K562 (cell line): ENCODE measurements around the gene PNCK. TPM values are rescaled to one million over a fixed set of nuclear protein-coding genes. Genes with fewer than 3 reads are reported as not detected.
A peak's percentile ranks its signal among the peaks of the same experiment; 100 is the strongest.

ENCODE experiments used
- ATAC-seq: fragments of 200-7000 bp; cut with Tn5 transposase; 3 replicates; pipeline ENCODE4 v1.9.1; 2020; ENCODE audit warnings: moderate library complexity
- BruUV-seq: library from RNA; stranded (reverse); fragments of 400-500 nt; replicated peaks from 2 replicates; lab custom pipeline; 2021; lab: Mats Ljungman, UMichigan
- CTCF ChIA-PET: fragments of 300-600 bp; formaldehyde crosslinking; extraction: SDS; loops from one replicate; lab custom pipeline; 2021; ENCODE audit warnings: low intra/inter-chr PET ratio; lab: Yijun Ruan, JAX
- POLR2A ChIA-PET: fragments of 300-600, 350-650 bp; sonication (Branson Sonifier 250); formaldehyde crosslinking; extraction: SDS; loops from one replicate; lab custom pipeline; 2021; ENCODE audit warnings: antibody characterized with exemption, inconsistent platforms; lab: Yijun Ruan, JAX
- DNase-seq, 4 experiments: peaks; one replicate each; pipeline versions ENCODE4 v3.0.0 to v3.0.0-alpha.2; 2011 to 2018; ENCODE audit warnings: low spot score in 3 of 4, mixed read lengths in 3 of 4; ENCODE audit errors: extremely low read depth in 1 of 4
- FAIRE-seq: peaks from 2 replicates; lab custom pipeline; 2011; peaks lifted over from hg19 to GRCh38; lab: Jason Lieb, UNC
- H2AFZ ChIP-seq: 2 replicates; pipeline ENCODE4 v1.6.0; 2011; ENCODE audit warnings: low read depth, low read length, control low read depth, inconsistent platforms
- H3K27ac ChIP-seq: fragments of 200-600 bp; 3 replicates; pipeline ENCODE4 v1.8.0; 2011; ENCODE audit warnings: low read depth, mild to moderate bottlenecking, control low read depth, inconsistent platforms, low read length, moderate library complexity, mixed read lengths; ENCODE audit errors: extremely low read depth
- H3K27me3 ChIP-seq, 2 experiments: fragments of 300-600 bp in 1 of 2; 2 replicates in 1 of 2; 3 replicates in 1 of 2; pipeline versions ENCODE4 v1.6.0 to v1.8.0; 2011; ENCODE audit warnings: inconsistent platforms in 2 of 2, low read length in 2 of 2, mild to moderate bottlenecking in 1 of 2, mixed read lengths in 1 of 2, moderate library complexity in 1 of 2; ENCODE audit not compliant: control insufficient read depth in 2 of 2, insufficient read depth in 2 of 2
- H3K36me3 ChIP-seq: fragments of 300-600 bp; 3 replicates; pipeline ENCODE4 v1.8.0; 2011; ENCODE audit warnings: mild to moderate bottlenecking, low read length, inconsistent platforms; ENCODE audit not compliant: control insufficient read depth, insufficient read depth
- H3K4me1 ChIP-seq, 2 experiments: fragments of 200-600 bp in 1 of 2; replicated peaks in 1 of 2; 2 replicates in 1 of 2; 3 replicates in 1 of 2; pipeline versions ENCODE4 v1.5.1 to v1.8.0; 2011; ENCODE audit warnings: inconsistent platforms in 2 of 2, low read length in 2 of 2, mild to moderate bottlenecking in 1 of 2, mixed read lengths in 1 of 2, moderate library complexity in 1 of 2; ENCODE audit not compliant: control insufficient read depth in 2 of 2, insufficient read depth in 2 of 2
- H3K4me2 ChIP-seq: 2 replicates; pipeline ENCODE4 v1.6.1; 2011; ENCODE audit warnings: low read length, control low read depth, inconsistent platforms, mixed read lengths; ENCODE audit not compliant: insufficient read depth
- H3K4me3 ChIP-seq: fragments of 200-600 bp; sonication (generic), shearing (Covaris generic); 2 replicates; pipeline ENCODE4 v1.5.1; 2016; ENCODE audit warnings: control low read depth, inconsistent platforms
- H3K79me2 ChIP-seq: fragments of 200-600 bp; 3 replicates; pipeline ENCODE4 v1.8.0; 2011; ENCODE audit warnings: low read length, inconsistent platforms; ENCODE audit not compliant: control insufficient read depth, insufficient read depth
- H3K9ac ChIP-seq, 2 experiments: 2 replicates each; pipeline versions ENCODE4 v1.6.0 to v1.6.1; 2011; ENCODE audit warnings: low read depth in 2 of 2, low read length in 2 of 2, control low read depth in 1 of 2, inconsistent platforms in 1 of 2, mild to moderate bottlenecking in 1 of 2, mixed read lengths in 1 of 2; ENCODE audit not compliant: insufficient read depth in 1 of 2
- H3K9me1 ChIP-seq: one replicate; pipeline ENCODE4 v1.6.0; 2011; ENCODE audit warnings: inconsistent platforms, mild to moderate bottlenecking, low read length, moderate library complexity; ENCODE audit not compliant: control insufficient read depth, insufficient read depth
- H3K9me3 ChIP-seq: replicated peaks from 2 replicates; pipeline ENCODE4 v1.5.1; 2011; ENCODE audit warnings: low read depth, low read length, inconsistent platforms; ENCODE audit not compliant: control insufficient read depth, insufficient read depth
- H4K20me1 ChIP-seq: replicated peaks from 2 replicates; pipeline ENCODE4 v1.6.1; 2011; ENCODE audit warnings: low read length, inconsistent platforms, mixed read lengths; ENCODE audit not compliant: control insufficient read depth, insufficient read depth
- CTCFL ChIP-seq: IDR thresholded peaks from 2 replicates; pipeline ENCODE4 v1.6.1; 2011; ENCODE audit warnings: borderline replicate concordance, low read depth, mild to moderate bottlenecking, moderate library complexity, low read length; ENCODE audit not compliant: insufficient read depth, poor library complexity, severe bottlenecking
- CXXC5 ChIP-seq: fragments of 250-450 bp; sonication (Bioruptor Pico); IDR thresholded peaks from 2 replicates; pipeline ENCODE4 v1.8.0; 2022; ENCODE audit warnings: inconsistent platforms, mild to moderate bottlenecking, moderate library complexity
- EGR1 ChIP-seq: fragments of 450-650 bp; conservative IDR thresholded peaks from 2 replicates; pipeline ENCODE4 v1.6.1; 2017; ENCODE audit warnings: mild to moderate bottlenecking
- KAT7 ChIP-seq: sonication (generic); formaldehyde crosslinking; IDR thresholded peaks from 2 replicates; pipeline ENCODE4 v1.8.0; 2022; ENCODE audit warnings: missing genetic modification reagents, mild to moderate bottlenecking, borderline replicate concordance
- RB1 ChIP-seq: fragments of 450-650 bp; IDR thresholded peaks from 2 replicates; pipeline ENCODE4 v1.6.1; 2017; ENCODE audit warnings: low read depth, mild to moderate bottlenecking
- UBTF ChIP-seq, 2 experiments: IDR thresholded peaks; 2 replicates each; pipeline ENCODE4 v1.6.1; 2012; ENCODE audit warnings: improper control_type of control experiment in 2 of 2, low read depth in 2 of 2, low read length in 2 of 2, borderline replicate concordance in 1 of 2
- ZBTB7A ChIP-seq: IDR thresholded peaks from 2 replicates; pipeline ENCODE4 v1.6.1; 2011; ENCODE audit warnings: low read depth, mild to moderate bottlenecking, low read length, moderate library complexity, borderline replicate concordance; ENCODE audit not compliant: control insufficient read depth
- ZNF124 ChIP-seq: sonication (generic); formaldehyde crosslinking; IDR thresholded peaks from 2 replicates; pipeline ENCODE4 v1.8.1; 2022; ENCODE audit warnings: missing genetic modification reagents
- WGBS: fragments of 100-300 bp; shearing (Covaris generic); methylation state at CpG from one replicate; pipeline ENCODE4 v1.1.6; 2016; ENCODE audit warnings: low coverage, mixed read lengths; ENCODE audit not compliant: insufficient coverage; ENCODE audit errors: missing lambda C conversion rate; 5-methylcytosine and 5-hydroxymethylcytosine counted together
- in situ Hi-C: fragments of 300-500 bp; cut with MboI; formaldehyde crosslinking; loops from 4 replicates; pipeline ENCODE4 v1.15.0; 2018; ENCODE audit warnings: inconsistent platforms, mixed read lengths
- intact Hi-C: fragments of 100-400 bp; cut with micrococcal nuclease; formaldehyde crosslinking; loops from 2 replicates; pipeline ENCODE4 v1.14.2; 2022
- polyA plus RNA-seq, 8 experiments: library from polyadenylated mRNA; depleted of rRNA in 4 of 8; stranded (reverse) in 5 of 8; unstranded in 3 of 8; fragments of >200 nt; fragmentation: Nextera tagmentation in 2 of 8; fragmentation: Illumina TruSeq in 1 of 8; extraction: Ambion mirVana in 2 of 8; extraction: Trizol in 1 of 8; gene quantifications; 2 replicates each; pipeline versions ENCODE4 v1.2.1 to v1.2.3, GENCODE V29; 2011 to 2014; ENCODE audit warnings: inconsistent platforms in 1 of 8, missing spikeins in 1 of 8
- total RNA-seq, 7 experiments: library from RNA; depleted of rRNA in 6 of 7; stranded (reverse); fragments of >200 nt in 6 of 7; fragmentation: Illumina TruSeq in 2 of 7; extraction: Trizol in 2 of 7; gene quantifications; 2 replicates each; pipeline versions ENCODE4 v1.2.1 to v1.2.3, GENCODE V29; 2011 to 2021; ENCODE audit warnings: low replicate concordance in 1 of 7
- TF ChIP-seq, protein P1 (sequence below), 2 experiments: IDR thresholded peaks; 2 replicates each; pipeline ENCODE4 v1.6.1; 2011; ENCODE audit warnings: borderline replicate concordance in 1 of 2, control low read depth in 1 of 2, low read depth in 1 of 2, low read length in 1 of 2, mild to moderate bottlenecking in 1 of 2, mixed read lengths in 1 of 2, moderate library complexity in 1 of 2; ENCODE audit not compliant: insufficient read depth in 1 of 2, insufficient read length in 1 of 2, poor library complexity in 1 of 2, severe bottlenecking in 1 of 2; ENCODE audit errors: extremely low read depth in 1 of 2
- TF ChIP-seq, protein P2 (sequence below): fragments of 200-800 bp; sonication (Bioruptor generic); IDR thresholded peaks from 2 replicates; pipeline ENCODE4 v1.6.1; 2017; ENCODE audit warnings: missing genetic modification characterization, missing compliant biosample characterization

The PNCK gene
- total and polyA plus RNA-seq, 9 of the 15 experiments (the other 6 are each of a cell fraction or from before 2014, with no cell fraction given), result 0.13 to 7.5 (median 1.2) TPM; not detected in 1

DNA sequence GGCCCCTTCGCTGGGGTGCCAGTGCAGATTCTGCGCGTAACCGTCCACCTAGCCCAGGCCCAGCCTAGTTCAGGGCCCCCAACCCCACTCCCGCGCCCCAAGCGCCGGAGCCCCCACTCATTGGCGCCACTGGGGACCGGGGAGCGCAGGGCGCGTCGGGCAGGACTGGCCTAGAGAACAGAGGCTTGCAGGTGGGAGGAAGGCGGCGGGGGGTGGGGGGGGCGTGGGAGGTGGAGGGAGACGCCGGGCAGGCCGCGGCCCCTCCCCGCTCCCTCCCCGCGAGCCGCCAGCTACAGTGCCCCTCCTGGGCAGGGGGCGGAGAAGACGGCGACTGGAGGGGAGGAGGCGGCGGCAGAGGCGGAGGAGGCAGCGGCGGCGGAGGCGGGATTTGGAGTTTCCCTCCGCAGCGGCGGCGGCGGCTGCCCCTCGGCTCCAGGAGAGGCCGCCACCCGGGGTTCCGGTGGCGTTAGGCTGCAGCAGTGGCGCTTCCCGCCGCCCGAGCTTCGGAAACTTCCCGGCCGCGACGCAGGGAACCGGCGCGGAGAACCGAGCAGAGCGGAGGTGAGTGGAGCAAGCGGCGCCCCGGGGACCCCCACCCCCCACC, 31.5 kb downstream of the PNCK start:
- H3K9ac ChIP-seq, result 0 out of 4 replicates have a peak overlapping the region, but pooled peaks of 1 of the 2 experiments have one; percentile 45
- H2AFZ ChIP-seq, result peak overlapping the region; percentile 24; the same call in 1 of the 2 replicates
- H3K4me2 ChIP-seq, result 0 out of 2 replicates have a peak overlapping the region, but pooled peaks have one; percentile 25
- ChIA-PET POLR2A (no interaction called here), CTCF (no interaction called here)
- H3K27me3 ChIP-seq, result peaks cover 0 to 17% of the 10 kb centered on the region in 2 experiments; a peak in 2 of 5 replicates
- H3K4me1 ChIP-seq, result peaks cover 7 to 78% of the 10 kb centered on the region in 2 experiments; a peak in 3 of 5 replicates
- in situ Hi-C loops (no loop called here), intact Hi-C loops (no loop called here)
- FAIRE-seq, result no peak
- no peaks in the 10 kb centered on the region for H3K79me2 ChIP-seq
- no peaks in the 10 kb centered on the region for H4K20me1 ChIP-seq
- BruUV-seq, result no TSS peak
- DNase-seq, result peak; percentile 49 to 78 (median 68)
- no peak overlapping the region for H3K4me3 ChIP-seq
- WGBS, result 45% methylated on average over 4 of the region's 62 CpGs
- H3K36me3 ChIP-seq, result no peaks in the 10 kb centered on the region
- H3K27ac ChIP-seq, result no peak overlapping the region
- ATAC-seq, result peak; percentile 47
- H3K9me3 ChIP-seq, result no peaks in the 10 kb centered on the region
- H3K9me1 ChIP-seq, result no peaks in the 10 kb centered on the region
- no peak for TF ChIP-seq KAT7 (CRISPR knock-in tag)
- TF ChIP-seq CTCFL, result peak; percentile 79
- 0 out of 4 replicates have a peak, but pooled peaks of 1 of the 2 experiments have one; percentile 38 for TF ChIP-seq UBTF (IDR thresholded peaks at IDR 0.05; ENCODE audit: borderline replicate concordance in 1 of 2, low read depth in 2 of 2, low read length in 2 of 2)
- TF ChIP-seq ZBTB7A, result 0 out of 2 replicates have a peak, but pooled peaks have one; percentile 17
- TF ChIP-seq, protein P1, sequence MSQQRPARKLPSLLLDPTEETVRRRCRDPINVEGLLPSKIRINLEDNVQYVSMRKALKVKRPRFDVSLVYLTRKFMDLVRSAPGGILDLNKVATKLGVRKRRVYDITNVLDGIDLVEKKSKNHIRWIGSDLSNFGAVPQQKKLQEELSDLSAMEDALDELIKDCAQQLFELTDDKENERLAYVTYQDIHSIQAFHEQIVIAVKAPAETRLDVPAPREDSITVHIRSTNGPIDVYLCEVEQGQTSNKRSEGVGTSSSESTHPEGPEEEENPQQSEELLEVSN (IDR thresholded peaks at IDR 0.05; ENCODE audit: borderline replicate concordance in 1 of 2, extremely low read depth in 1 of 2, insufficient read depth in 1 of 2, insufficient read length in 1 of 2, low read depth in 1 of 2, low read length in 1 of 2, poor library complexity in 1 of 2, severe bottlenecking in 1 of 2), result peak; percentile 23 to 94
- TF ChIP-seq EGR1, result peak; percentile 37; the same call in 1 of the 2 replicates
- peak; percentile 23; the same call in 1 of the 2 replicates for TF ChIP-seq CXXC5
- TF ChIP-seq, protein P2, sequence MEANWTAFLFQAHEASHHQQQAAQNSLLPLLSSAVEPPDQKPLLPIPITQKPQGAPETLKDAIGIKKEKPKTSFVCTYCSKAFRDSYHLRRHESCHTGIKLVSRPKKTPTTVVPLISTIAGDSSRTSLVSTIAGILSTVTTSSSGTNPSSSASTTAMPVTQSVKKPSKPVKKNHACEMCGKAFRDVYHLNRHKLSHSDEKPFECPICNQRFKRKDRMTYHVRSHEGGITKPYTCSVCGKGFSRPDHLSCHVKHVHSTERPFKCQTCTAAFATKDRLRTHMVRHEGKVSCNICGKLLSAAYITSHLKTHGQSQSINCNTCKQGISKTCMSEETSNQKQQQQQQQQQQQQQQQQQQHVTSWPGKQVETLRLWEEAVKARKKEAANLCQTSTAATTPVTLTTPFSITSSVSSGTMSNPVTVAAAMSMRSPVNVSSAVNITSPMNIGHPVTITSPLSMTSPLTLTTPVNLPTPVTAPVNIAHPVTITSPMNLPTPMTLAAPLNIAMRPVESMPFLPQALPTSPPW (CRISPR knock-in tag), result 0 out of 2 replicates have a peak, but pooled peaks have one; percentile 17
- TF ChIP-seq ZNF124 (CRISPR knock-in tag), result no peak
- TF ChIP-seq RB1, result peak; percentile 47; the same call in 1 of the 2 replicates
